Vagina (tissue), 2 donors: ENCODE results near the gene ACTN4.

Source experiments
- POLR2AphosphoS5 ChIP-seq, 2 donors: sonication (generic); formaldehyde crosslinking; IDR thresholded peaks; one replicate each; pipeline ENCODE4 v1.9.0; 2017; ENCODE audit warnings: antibody characterized with exemption in 2 of 2, mild to moderate bottlenecking in 2 of 2, low read depth in 1 of 2; ENCODE audit not compliant: insufficient read depth in 1 of 2
- TF ChIP-seq, protein P1 (sequence below), 3 experiments: fragments of 450-650 bp in 2 of 3; fragments of 200-600 bp in 1 of 3; sonication (generic) in 1 of 3; IDR thresholded peaks; one replicate each; pipeline ENCODE4 v1.5.1; 2017 to 2019; ENCODE audit warnings: antibody characterized with exemption in 3 of 3, mild to moderate bottlenecking in 2 of 3, moderate library complexity in 2 of 3

DNA sequence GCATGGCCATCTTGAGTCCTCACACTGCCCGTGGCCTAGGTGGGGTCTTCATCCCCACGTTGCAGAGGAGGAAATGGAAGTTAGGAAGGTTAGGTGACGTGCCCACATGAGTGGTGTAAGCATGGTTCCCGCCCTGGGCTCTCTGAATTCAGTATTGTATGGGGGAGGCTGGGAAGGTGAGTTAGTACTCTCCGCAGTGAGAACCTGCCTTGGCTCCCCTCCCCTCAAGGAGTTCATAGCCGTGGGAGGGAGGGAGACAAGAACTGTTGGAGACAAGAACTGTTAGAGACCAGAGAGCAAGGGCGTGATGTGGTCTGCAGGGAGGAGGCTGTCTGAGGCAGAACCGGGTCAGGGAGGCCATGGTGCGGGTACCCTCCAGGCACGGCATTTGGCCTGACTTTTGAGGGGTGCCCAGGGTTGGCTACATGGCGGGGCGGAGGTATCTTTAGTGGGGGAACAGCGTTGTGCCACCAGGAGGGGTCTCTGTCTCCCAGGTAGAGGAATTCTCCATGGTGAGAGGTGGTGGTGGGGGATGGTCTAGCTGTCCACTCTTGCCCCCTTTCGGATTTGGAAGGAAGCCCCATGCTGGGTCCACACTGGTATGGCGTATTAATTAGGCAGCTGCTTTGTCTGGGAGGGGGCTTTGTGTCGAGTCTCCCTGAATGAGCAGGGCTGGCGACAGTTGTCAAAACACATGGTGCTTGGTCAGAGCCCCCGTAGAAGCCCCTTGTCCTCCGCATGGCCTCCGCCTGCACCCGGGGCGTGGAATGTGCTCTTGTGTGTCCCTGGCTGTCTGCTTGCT lies 51.0 kb downstream of the ACTN4 start:
- TF ChIP-seq, protein P1, sequence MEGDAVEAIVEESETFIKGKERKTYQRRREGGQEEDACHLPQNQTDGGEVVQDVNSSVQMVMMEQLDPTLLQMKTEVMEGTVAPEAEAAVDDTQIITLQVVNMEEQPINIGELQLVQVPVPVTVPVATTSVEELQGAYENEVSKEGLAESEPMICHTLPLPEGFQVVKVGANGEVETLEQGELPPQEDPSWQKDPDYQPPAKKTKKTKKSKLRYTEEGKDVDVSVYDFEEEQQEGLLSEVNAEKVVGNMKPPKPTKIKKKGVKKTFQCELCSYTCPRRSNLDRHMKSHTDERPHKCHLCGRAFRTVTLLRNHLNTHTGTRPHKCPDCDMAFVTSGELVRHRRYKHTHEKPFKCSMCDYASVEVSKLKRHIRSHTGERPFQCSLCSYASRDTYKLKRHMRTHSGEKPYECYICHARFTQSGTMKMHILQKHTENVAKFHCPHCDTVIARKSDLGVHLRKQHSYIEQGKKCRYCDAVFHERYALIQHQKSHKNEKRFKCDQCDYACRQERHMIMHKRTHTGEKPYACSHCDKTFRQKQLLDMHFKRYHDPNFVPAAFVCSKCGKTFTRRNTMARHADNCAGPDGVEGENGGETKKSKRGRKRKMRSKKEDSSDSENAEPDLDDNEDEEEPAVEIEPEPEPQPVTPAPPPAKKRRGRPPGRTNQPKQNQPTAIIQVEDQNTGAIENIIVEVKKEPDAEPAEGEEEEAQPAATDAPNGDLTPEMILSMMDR (IDR thresholded peaks at IDR 0.05), result no peak
- no peak for TF ChIP-seq POLR2AphosphoS5 (IDR thresholded peaks at IDR 0.05; ENCODE audit: insufficient read depth in 1 of 2, low read depth in 1 of 2)
